ENCODE measurements around the gene RUNX2.
A peak's percentile ranks its signal among the peaks of the same experiment; 100 is the strongest.

The RUNX2 gene

GRCh38 chr6:45538641-45539547 lies 210.8 kb downstream of the RUNX2 start:
- peak overlapping the region; percentile 27 for H3K27ac Mint-ChIP-seq
- H3K4me1 Mint-ChIP-seq (ENCODE audit: low read depth) = peaks cover 46% of the 10 kb centered on the region
- H3K36me3 Mint-ChIP-seq (ENCODE audit: low read depth) = peaks cover 71% of the 10 kb centered on the region
- no peak overlapping the region for H3K4me3 Mint-ChIP-seq
- H3K27me3 Mint-ChIP-seq (ENCODE audit: low read depth) = no peaks in the 10 kb centered on the region
- no peaks in the 10 kb centered on the region for H3K9me3 Mint-ChIP-seq
- no peak for DNase-seq (ENCODE audit: low spot score)

GRCh38 chr6:45540375-45540920 lies 212.3 kb downstream of the RUNX2 start:
- no peak overlapping the region for H3K27ac Mint-ChIP-seq
- peaks cover 65% of the 10 kb centered on the region for H3K36me3 Mint-ChIP-seq (ENCODE audit: low read depth)

GRCh38 chr6:45541934-45542333 lies 213.8 kb downstream of the RUNX2 start:
- peaks cover 36% of the 10 kb centered on the region for H3K4me1 Mint-ChIP-seq (ENCODE audit: low read depth)
- no peak overlapping the region for H3K4me3 Mint-ChIP-seq
- DNase-seq (ENCODE audit: low spot score) = no peak
- H3K9me3 Mint-ChIP-seq = no peaks in the 10 kb centered on the region
- H3K36me3 Mint-ChIP-seq (ENCODE audit: low read depth) = peaks cover 60% of the 10 kb centered on the region
- no peaks in the 10 kb centered on the region for H3K27me3 Mint-ChIP-seq (ENCODE audit: low read depth)
- no peak overlapping the region for H3K27ac Mint-ChIP-seq

More at GRCh38 chr6:45540375-45540920, 212.3 kb downstream of the RUNX2 start:
- Mint-ChIP-seq H3K9me3 (no peaks in the 10 kb centered on the region), H3K4me3 (no peak overlapping the region), H3K27me3 (ENCODE audit: low read depth) (no peaks in the 10 kb centered on the region), H3K4me1 (ENCODE audit: low read depth) (peaks cover 43% of the 10 kb centered on the region)
- no peak for DNase-seq (ENCODE audit: low spot score)

GRCh38 chr6:45543298-45544235 lies 215.4 kb downstream of the RUNX2 start:
- H3K4me3 Mint-ChIP-seq = no peak overlapping the region
- no peak overlapping the region for H3K27ac Mint-ChIP-seq
- H3K36me3 Mint-ChIP-seq (ENCODE audit: low read depth) = peaks cover 60% of the 10 kb centered on the region
- peaks cover 41% of the 10 kb centered on the region for H3K4me1 Mint-ChIP-seq (ENCODE audit: low read depth)
- no peak for DNase-seq (ENCODE audit: low spot score)
- no peaks in the 10 kb centered on the region for H3K9me3 Mint-ChIP-seq
- H3K27me3 Mint-ChIP-seq (ENCODE audit: low read depth) = no peaks in the 10 kb centered on the region

GRCh38 chr6:45545416-45545815 lies 217.3 kb downstream of the RUNX2 start:
- Mint-ChIP-seq H3K27me3 (ENCODE audit: low read depth) (no peaks in the 10 kb centered on the region), H3K27ac (no peak overlapping the region), H3K4me1 (ENCODE audit: low read depth) (peaks cover 36% of the 10 kb centered on the region), H3K9me3 (no peaks in the 10 kb centered on the region), H3K4me3 (no peak overlapping the region), H3K36me3 (ENCODE audit: low read depth) (peaks cover 56% of the 10 kb centered on the region)
- no peak for DNase-seq (ENCODE audit: low spot score)

- DNase-seq (ENCODE audit: low spot score) = peak; percentile 27
- Mint-ChIP-seq H3K27ac (no peak overlapping the region), H3K36me3 (ENCODE audit: low read depth) (peaks cover 36% of the 10 kb centered on the region), H3K4me1 (ENCODE audit: low read depth) (peaks cover 38% of the 10 kb centered on the region), H3K4me3 (no peak overlapping the region), H3K9me3 (no peaks in the 10 kb centered on the region), H3K27me3 (ENCODE audit: low read depth) (no peaks in the 10 kb centered on the region)
Measured at GRCh38 chr6:45548657-45549515, 220.8 kb downstream of the RUNX2 start.

- Mint-ChIP-seq H3K9me3 (no peaks in the 10 kb centered on the region), H3K4me1 (ENCODE audit: low read depth) (peaks cover 49% of the 10 kb centered on the region), H3K27ac (peak overlapping the region; percentile 39), H3K4me3 (no peak overlapping the region), H3K36me3 (ENCODE audit: low read depth) (peaks cover 18% of the 10 kb centered on the region), H3K27me3 (ENCODE audit: low read depth) (no peaks in the 10 kb centered on the region)
- DNase-seq (ENCODE audit: low spot score) = no peak
Measured at GRCh38 chr6:45552536-45552935, 224.4 kb downstream of the RUNX2 start.

GRCh38 chr6:45553730-45554344 lies 225.7 kb downstream of the RUNX2 start:
- no peak for DNase-seq (ENCODE audit: low spot score)
- Mint-ChIP-seq H3K4me3 (no peak overlapping the region), H3K27me3 (ENCODE audit: low read depth) (no peaks in the 10 kb centered on the region), H3K4me1 (ENCODE audit: low read depth) (peaks cover 43% of the 10 kb centered on the region), H3K9me3 (no peaks in the 10 kb centered on the region), H3K36me3 (ENCODE audit: low read depth) (peaks cover 12% of the 10 kb centered on the region), H3K27ac (peak overlapping the region; percentile 3)

- Mint-ChIP-seq H3K4me1 (ENCODE audit: low read depth) (peaks cover 48% of the 10 kb centered on the region), H3K27me3 (ENCODE audit: low read depth) (no peaks in the 10 kb centered on the region), H3K36me3 (ENCODE audit: low read depth) (peaks cover 15% of the 10 kb centered on the region), H3K4me3 (no peak overlapping the region), H3K9me3 (no peaks in the 10 kb centered on the region), H3K27ac (no peak overlapping the region)
- DNase-seq (ENCODE audit: low spot score) = no peak
Measured at GRCh38 chr6:45554591-45554990, 226.5 kb downstream of the RUNX2 start.

- no peak overlapping the region for H3K4me3 Mint-ChIP-seq
- no peak overlapping the region for H3K27ac Mint-ChIP-seq
- no peak for DNase-seq (ENCODE audit: low spot score)
- peaks cover 47% of the 10 kb centered on the region for H3K4me1 Mint-ChIP-seq (ENCODE audit: low read depth)
- peaks cover 14% of the 10 kb centered on the region for H3K36me3 Mint-ChIP-seq (ENCODE audit: low read depth)
- no peaks in the 10 kb centered on the region for H3K27me3 Mint-ChIP-seq (ENCODE audit: low read depth)
- H3K9me3 Mint-ChIP-seq = peaks cover 4% of the 10 kb centered on the region
Measured at GRCh38 chr6:45555981-45556771, 228.0 kb downstream of the RUNX2 start.

- Mint-ChIP-seq H3K36me3 (ENCODE audit: low read depth) (peaks cover 16% of the 10 kb centered on the region), H3K27ac (no peak overlapping the region), H3K4me1 (ENCODE audit: low read depth) (peaks cover 46% of the 10 kb centered on the region), H3K27me3 (ENCODE audit: low read depth) (no peaks in the 10 kb centered on the region), H3K9me3 (peaks cover 4% of the 10 kb centered on the region), H3K4me3 (no peak overlapping the region)
- no peak for DNase-seq (ENCODE audit: low spot score)
Measured at GRCh38 chr6:45556828-45557227, 228.7 kb downstream of the RUNX2 start.

GRCh38 chr6:45557454-45557853 lies 229.3 kb downstream of the RUNX2 start:
- no peak overlapping the region for H3K4me3 Mint-ChIP-seq
- H3K9me3 Mint-ChIP-seq = peaks cover 4% of the 10 kb centered on the region
- DNase-seq (ENCODE audit: low spot score) = no peak
- H3K27me3 Mint-ChIP-seq (ENCODE audit: low read depth) = no peaks in the 10 kb centered on the region
- peaks cover 42% of the 10 kb centered on the region for H3K4me1 Mint-ChIP-seq (ENCODE audit: low read depth)
- peaks cover 16% of the 10 kb centered on the region for H3K36me3 Mint-ChIP-seq (ENCODE audit: low read depth)
- no peak overlapping the region for H3K27ac Mint-ChIP-seq
